GM10847 (cell line): ENCODE data around the gene DPYSL5.

Source experiments
- POLR2A ChIP-seq: IDR thresholded peaks from 2 replicates; pipeline ENCODE4 v1.6.1; 2011; ENCODE audit not compliant: insufficient read length; ENCODE audit errors: extremely low read depth

Gene DPYSL5

GRCh38 chr2:26854283-26854827, 6.4 kb downstream of the DPYSL5 start:
- no peak for TF ChIP-seq POLR2A

DNA sequence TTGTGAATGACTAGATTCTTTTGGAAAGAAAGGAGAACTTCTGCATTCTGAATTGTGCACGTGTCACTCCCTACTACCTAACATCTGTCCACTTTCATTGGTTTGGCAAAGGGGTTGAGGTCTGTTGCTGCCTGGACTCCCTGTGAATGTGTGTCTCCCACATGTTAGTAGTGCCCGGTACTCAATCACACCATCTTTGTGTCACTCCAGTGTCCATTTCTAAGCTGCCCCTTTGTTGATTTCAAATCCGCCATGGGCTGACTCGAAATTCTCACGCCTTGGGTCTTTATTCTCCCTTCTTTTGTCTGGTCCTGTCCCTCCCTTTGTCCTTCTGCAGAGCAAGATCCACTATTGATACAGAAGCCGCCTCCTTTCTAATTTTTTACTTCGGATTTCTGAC, 7.5 kb downstream of the DPYSL5 start:
- TF ChIP-seq POLR2A: no peak

DNA sequence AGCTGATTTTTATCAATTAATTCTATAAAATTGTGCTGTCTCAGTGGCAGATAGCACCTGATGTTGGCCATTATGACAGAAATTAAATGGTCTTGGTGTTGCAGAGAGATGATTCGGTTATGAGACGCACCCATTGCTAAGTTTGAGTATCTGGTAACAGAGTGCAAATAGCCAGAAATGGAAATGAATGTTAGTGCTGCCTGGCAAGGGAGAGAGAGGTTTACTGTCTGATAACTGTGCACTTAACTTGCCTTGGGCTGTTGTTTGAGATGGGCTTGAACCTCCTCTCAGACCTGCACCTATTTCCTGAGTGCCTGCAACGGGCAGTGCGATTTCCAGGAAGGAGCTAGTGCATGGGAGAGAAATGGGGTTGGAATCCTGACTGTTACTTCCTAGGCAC, 11.7 kb downstream of the DPYSL5 start:
- TF ChIP-seq POLR2A: no peak

GRCh38 chr2:26860211-26860850, 12.4 kb downstream of the DPYSL5 start:
- no peak for TF ChIP-seq POLR2A

- TF ChIP-seq POLR2A: no peak
Measured at GRCh38 chr2:26861610-26862224, 13.8 kb downstream of the DPYSL5 start.

DNA sequence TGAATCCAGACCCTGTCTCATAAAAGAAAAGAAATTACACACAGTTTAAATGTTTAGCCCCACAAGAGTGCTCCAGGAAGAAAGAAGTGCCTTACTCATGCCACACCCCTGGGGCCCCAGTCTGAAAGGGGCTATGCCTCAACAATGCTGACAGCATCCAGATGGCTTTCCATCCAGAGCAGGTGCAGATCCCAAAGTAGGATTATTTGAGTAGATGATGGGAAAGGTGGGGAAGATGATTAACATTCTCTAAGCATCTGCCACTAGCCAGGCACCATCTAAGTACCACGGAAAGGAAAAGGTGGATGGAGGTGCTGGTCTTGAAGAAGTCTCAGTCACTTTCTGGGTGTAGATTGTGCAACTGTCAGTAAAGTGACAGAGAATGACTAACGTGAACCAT, 16.3 kb downstream of the DPYSL5 start:
- TF ChIP-seq POLR2A: no peak

GRCh38 chr2:26864646-26865045, 16.7 kb downstream of the DPYSL5 start:
- TF ChIP-seq POLR2A: no peak

DNA sequence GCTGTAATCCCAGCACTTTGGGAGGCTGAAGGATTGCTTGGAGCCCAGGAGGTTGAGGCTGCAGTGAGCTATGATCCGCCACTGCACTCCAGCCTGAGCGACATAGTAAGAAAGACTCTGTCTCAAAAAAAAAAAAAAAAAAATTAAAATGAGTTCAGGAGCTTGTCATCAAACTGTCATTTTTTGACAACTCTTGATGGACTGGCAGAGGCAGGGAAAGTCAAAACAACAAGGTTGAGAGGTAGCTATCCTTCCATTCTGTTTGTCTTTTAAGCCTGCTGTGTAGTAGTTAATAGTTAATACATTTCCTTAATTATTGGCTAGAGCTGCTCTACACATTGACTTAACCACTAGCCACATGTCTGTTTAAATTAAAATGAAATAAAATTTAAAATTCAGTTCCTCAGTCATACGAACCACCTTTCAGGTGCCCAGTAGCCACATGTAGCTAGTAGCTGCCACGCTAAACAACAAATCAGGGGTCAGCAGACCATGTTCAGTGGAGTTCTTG, 22.7 kb downstream of the DPYSL5 start:
- TF ChIP-seq POLR2A: no peak

GRCh38 chr2:26873286-26873983, 25.5 kb downstream of the DPYSL5 start:
- no peak for TF ChIP-seq POLR2A

DNA sequence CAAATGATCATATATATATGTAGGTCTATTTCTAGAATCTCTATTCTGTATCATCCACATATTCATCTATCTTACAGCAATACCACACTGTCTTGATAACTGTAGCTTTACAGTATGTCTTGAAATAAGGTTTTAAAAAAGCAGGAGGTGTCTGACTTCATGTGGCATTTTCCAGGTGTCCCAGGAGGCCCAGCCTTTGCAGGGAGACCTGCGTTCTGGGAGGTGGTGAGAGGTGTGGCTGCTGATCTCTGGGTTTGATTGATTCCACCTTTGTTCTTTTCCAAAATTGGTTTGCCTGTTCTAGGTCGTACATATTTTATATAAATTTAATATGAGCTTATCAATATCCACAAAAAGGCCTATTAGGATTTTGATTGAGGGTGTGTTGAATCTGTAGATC, 26.6 kb downstream of the DPYSL5 start:
- no peak for TF ChIP-seq POLR2A

GRCh38 chr2:26875065-26875634, 27.2 kb downstream of the DPYSL5 start:
- no peak for TF ChIP-seq POLR2A

- no peak for TF ChIP-seq POLR2A
Measured at GRCh38 chr2:26875808-26876207, 27.9 kb downstream of the DPYSL5 start.

GRCh38 chr2:26876260-26876659, 28.3 kb downstream of the DPYSL5 start:
- no peak for TF ChIP-seq POLR2A

DNA sequence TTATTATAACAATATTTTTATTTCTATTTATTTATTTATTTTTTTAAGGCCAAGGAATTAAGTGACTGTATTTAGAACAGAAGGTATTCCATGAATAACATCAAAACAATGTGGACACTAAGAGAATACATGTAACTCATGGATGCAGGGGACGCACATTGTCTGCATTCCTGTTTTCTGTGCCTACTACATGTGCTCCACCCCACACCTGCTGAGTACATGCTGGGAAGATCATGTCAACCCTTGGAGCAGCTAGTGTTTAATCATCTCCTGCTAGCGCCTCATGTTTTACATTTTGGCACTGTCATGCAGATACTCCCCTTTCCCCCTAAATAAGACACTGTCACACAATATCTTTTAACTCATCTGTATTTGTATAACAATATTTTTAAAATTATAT, 29.3 kb downstream of the DPYSL5 start:
- no peak for TF ChIP-seq POLR2A

DNA sequence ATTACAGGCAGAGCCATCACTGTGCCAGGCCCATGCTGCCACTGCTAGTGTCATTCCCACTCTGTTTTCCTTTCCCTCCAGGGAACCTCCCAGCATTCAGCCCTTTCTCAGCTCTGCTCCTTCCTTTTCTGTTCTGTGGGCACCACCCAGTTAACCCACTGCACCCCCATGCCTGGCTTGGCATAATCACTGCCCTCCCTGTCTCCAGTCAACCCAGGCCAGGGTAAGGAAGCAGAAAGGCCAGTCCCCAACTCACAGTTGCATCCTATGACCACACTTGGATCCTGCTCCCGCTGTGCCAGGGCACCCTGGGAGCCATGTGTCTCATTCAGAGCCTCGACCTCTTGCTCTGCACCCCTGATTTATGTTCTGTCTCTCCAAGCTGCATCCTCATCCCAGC, 32.2 kb downstream of the DPYSL5 start:
- no peak for TF ChIP-seq POLR2A
